Stimulated activated CD4-positive, alpha-beta T cell treated with anti-CD3 and anti-CD28 coated beads, Interleukin-1b, Interleukin-23, amount 100 ng/mL, for 1 hour (primary cell): ENCODE data around the gene VANGL1.

Source experiments
- DNase-seq, 2 donors: peaks; one replicate each; pipeline ENCODE4 v3.0.0-alpha.2; 2020; ENCODE audit warnings: low read depth in 2 of 2

VANGL1 gene

GRCh38 chr1:115705085-115705951 is 63.5 kb downstream of the VANGL1 start:
- DNase-seq, result no peak

- no peak for DNase-seq
Observed at GRCh38 chr1:115705963-115706362, 64.2 kb downstream of the VANGL1 start.

GRCh38 chr1:115706587-115707425 is 65.0 kb downstream of the VANGL1 start:
- DNase-seq, result no peak

- no peak for DNase-seq
Observed at GRCh38 chr1:115710859-115711624, 69.3 kb downstream of the VANGL1 start.

GRCh38 chr1:115712911-115713609 is 71.3 kb downstream of the VANGL1 start:
- DNase-seq, result no peak

- DNase-seq, result no peak
Observed at GRCh38 chr1:115713906-115714305, 72.1 kb downstream of the VANGL1 start.

GRCh38 chr1:115714572-115715141 is 72.9 kb downstream of the VANGL1 start:
- DNase-seq, result no peak

- no peak for DNase-seq
Observed at GRCh38 chr1:115717541-115717940, 75.8 kb downstream of the VANGL1 start.

- no peak for DNase-seq
Observed at GRCh38 chr1:115718011-115718754, 76.4 kb downstream of the VANGL1 start.

- no peak for DNase-seq
Observed at GRCh38 chr1:115719285-115719684, 77.5 kb downstream of the VANGL1 start.

- no peak for DNase-seq
Observed at GRCh38 chr1:115722221-115722620, 80.5 kb downstream of the VANGL1 start.

GRCh38 chr1:115723756-115724155 is 82.0 kb downstream of the VANGL1 start:
- no peak for DNase-seq

GRCh38 chr1:115725600-115725999 is 83.8 kb downstream of the VANGL1 start:
- no peak for DNase-seq

- DNase-seq, result no peak
Observed at GRCh38 chr1:115726161-115726560, 84.4 kb downstream of the VANGL1 start.

- no peak for DNase-seq
Observed at GRCh38 chr1:115726570-115726969, 84.8 kb downstream of the VANGL1 start.

GRCh38 chr1:115727706-115728249 is 86.0 kb downstream of the VANGL1 start:
- no peak for DNase-seq

- no peak for DNase-seq
Observed at GRCh38 chr1:115728341-115728740, 86.6 kb downstream of the VANGL1 start.

- no peak for DNase-seq
Observed at GRCh38 chr1:115729756-115730155, 88.0 kb downstream of the VANGL1 start.

- no peak for DNase-seq
Observed at GRCh38 chr1:115732316-115732715, 90.5 kb downstream of the VANGL1 start.

GRCh38 chr1:115740811-115741210 is 99.0 kb downstream of the VANGL1 start:
- no peak for DNase-seq
